HK-2 (cell line): ENCODE measurements around the gene BFAR.
A peak's percentile ranks its signal among the peaks of the same experiment; 100 is the strongest.
"Not testable (repeated sequence)": the region's sequence is repeated elsewhere in the genome, so short reads cannot be mapped to it uniquely, and the experiment has no call there.

Source experiments
- DNase-seq: peaks from one replicate; pipeline ENCODE4 v3.0.0-alpha.2; 2018; ENCODE audit not compliant: unreplicated experiment

Gene BFAR

GRCh38 chr16:14635395-14636165, 2.8 kb downstream of the BFAR start:
- DNase-seq = no peak

DNA sequence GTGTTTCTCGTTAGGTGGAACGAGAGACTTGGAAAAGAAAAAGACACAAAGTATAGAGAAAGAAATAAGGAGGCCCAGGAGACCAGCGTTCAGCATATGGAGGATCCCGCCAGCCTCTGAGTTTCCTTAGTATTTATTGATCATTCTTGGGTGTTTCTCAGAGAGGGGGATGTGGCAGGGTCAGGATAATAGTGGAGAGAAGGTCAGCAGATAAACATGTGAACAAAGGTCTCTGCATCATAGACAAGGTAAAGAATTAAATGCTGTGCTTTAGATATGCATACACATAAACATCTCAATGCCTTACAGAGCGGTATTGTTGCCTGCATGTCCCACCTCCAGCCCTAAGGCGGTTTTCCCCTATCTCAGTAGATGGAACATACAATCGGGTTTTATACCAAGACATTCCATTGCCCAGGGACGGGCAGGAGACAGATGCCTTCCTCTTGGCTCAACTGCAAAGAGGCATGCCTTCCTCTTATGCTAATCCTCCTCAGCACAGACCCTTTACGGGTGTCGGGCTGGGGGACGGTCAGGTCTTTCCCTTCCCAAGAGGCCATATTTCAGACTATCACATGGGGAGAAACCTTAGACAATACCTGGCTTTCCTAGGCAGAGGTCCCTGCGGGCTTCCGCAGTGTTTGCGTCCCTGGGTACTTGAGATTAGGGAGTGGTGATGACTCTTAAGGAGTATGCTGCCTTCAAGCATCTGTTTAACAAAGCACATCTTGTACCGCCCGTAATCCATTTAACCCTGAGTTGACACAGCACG, 3.6 kb downstream of the BFAR start:
- DNase-seq = peak; percentile 12

GRCh38 chr16:14636951-14637240, 4.1 kb downstream of the BFAR start:
- not testable (repeated sequence) for DNase-seq

DNA sequence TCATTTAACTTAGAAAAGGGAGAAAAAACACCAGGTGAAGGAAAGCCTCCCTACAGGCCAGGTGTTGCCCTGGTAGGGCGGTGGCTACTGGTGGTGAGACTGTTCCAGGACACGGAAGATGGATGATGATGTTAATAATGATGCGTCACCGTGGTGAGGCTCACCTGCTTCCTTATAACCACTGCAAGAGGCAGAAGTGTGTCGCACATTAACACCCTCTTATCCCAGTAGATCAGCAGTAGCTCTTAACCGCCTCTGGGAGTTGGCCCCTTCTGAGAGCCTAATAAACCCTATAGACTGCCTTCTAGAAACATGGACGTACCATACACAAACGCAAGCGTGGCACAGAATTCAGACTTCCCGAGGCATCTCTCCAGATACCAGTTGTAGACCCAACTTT, 7.8 kb downstream of the BFAR start:
- DNase-seq = no peak

DNA sequence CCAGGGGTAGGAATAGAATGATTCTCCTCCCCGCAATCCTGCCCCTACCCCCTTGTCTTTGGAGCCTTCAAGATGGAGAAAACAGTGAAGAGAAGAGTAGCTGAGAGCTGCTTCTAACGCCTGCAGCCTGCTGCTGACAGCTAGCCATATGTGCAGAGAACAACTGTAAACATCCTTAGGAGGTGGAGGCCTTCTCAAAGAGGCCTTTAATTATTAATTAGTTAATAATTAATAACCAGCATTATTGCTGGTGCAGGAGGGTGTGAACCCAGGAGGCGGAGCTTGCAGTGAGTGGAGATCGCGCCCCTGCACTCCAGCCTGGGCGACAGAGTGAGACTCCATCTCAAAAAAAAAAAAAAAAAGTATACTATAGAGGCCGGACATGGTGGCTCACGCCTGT, 8.5 kb downstream of the BFAR start:
- no peak for DNase-seq

DNA sequence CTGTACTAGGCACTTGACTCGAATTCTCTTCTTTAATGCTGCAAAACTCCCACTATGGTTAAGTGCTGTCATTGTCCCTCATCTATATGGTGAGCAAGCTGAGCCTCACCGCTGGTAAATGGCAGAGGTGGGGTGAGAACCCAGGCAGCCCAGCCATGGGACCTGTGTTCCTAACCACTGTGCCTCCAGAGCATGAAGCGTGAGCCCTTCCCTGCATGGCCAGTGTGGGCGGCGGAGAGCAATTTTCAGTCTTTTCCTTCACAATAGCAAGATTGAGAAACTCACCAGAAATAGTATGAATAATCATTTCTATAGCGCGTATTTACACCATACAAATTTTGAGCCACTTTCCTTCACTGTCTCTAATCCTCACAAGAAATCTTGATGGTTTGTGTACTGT, 9.2 kb downstream of the BFAR start:
- DNase-seq = no peak

- DNase-seq = no peak
Observed at GRCh38 chr16:14649816-14650215, 17.1 kb downstream of the BFAR start.

DNA sequence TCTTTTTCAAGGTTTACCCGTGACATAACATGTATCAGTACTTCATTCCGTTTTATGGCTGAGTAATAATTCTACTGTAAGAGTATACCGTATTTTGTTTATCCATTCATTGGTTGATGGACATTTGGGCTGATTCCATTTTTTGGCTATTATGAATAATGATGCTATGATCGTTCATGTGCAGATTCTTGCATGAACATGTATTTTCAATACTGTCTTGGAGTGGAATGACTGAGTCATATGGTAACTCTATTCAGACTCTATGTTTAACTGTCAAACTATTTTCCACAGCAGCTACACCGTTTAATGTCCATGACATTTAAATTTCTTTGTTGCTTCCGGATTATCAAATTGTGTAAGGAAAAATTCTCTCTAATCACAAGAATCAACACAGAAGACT, 17.9 kb downstream of the BFAR start:
- DNase-seq = no peak

GRCh38 chr16:14652726-14653125, 20.0 kb downstream of the BFAR start:
- no peak for DNase-seq

DNA sequence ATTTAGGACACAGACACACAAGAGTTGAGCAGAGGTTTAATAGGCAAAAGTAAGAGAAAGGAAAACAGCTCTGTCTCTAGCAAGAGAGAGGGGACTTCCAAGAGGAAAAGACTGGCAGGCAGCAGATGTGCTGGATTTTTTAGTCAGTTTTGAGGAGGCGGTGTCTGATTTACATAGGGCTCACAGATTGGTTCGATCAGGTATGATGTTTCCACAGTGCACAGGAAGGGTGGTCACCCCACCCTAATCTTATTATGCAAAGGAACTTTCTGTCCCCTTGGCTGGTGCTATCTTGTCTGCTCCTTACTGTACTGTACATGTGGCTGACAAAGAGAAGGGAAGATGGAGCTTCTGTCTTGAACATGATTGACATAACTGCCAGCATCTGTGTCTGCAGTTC, 25.3 kb downstream of the BFAR start:
- DNase-seq = no peak

DNA sequence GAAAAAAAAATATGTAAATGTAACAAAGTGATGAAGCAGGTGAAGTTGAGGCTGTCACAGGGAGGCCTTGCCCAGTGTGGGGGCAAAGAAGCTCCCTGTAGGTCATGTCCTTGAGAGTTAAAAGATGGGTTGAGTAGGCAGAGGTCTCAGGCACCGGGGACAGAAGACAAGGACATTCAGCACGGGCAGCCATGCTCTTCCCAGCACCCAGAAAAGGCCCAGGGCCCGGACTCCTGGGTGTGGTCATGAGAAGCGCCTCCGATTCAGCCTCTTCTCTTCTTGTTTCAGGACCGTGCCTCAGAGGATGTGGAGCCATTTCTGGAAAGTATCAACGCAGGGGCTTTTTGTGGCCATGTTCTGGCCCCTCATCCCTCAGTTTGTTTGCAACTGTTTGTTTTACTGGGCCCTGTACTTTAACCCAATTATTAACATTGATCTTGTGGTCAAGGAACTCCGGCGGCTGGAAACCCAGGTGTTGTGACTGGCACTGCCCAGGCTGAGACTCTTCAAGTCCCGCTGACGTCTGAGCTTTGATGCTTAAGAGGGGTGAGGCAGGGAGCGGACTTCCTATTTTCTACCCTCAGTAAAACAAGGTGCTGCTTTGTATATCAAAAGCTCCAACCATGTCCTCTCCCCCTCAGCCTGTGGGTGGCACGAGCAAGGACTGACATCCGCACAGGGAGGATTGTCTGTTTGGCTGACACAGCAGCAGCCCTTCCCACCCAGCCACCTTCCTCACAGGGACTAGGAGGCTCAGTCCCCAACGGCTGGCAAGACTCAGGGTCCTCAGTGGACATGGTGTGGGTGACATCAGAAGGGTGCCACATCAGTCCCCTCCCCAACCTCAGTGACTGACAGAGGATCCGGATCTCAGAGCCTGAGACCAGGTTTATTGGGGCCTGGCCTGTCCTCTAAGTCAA, 34.9 kb downstream of the BFAR start:
- no peak for DNase-seq

- DNase-seq = no peak
Observed at GRCh38 chr16:14668556-14669223, 35.9 kb downstream of the BFAR start.

GRCh38 chr16:14669776-14670175, 37.0 kb downstream of the BFAR start:
- DNase-seq = no peak

GRCh38 chr16:14672403-14672971, 39.7 kb downstream of the BFAR start:
- no peak for DNase-seq

- DNase-seq = no peak
Observed at GRCh38 chr16:14676633-14677032, 43.9 kb downstream of the BFAR start.

DNA sequence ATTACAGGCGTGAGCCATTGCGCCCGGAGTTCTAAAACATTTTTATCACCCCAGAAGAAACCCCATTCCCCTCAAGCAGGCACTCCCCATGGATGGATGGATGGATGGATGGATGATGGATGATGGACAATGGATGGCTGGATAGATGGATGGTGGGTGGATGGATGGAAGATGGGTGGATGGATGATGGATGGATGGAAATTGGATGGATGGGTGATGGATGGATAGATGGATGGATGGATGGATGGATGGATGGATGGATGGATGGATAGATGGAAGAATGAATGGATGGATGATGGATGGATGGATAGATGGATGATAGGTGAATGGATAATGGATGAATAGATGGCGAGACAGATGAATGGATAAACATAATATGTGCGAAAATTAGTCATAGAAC, 44.9 kb downstream of the BFAR start:
- no peak for DNase-seq

- DNase-seq = no peak
Observed at GRCh38 chr16:14678748-14679497, 46.2 kb downstream of the BFAR start.

DNA sequence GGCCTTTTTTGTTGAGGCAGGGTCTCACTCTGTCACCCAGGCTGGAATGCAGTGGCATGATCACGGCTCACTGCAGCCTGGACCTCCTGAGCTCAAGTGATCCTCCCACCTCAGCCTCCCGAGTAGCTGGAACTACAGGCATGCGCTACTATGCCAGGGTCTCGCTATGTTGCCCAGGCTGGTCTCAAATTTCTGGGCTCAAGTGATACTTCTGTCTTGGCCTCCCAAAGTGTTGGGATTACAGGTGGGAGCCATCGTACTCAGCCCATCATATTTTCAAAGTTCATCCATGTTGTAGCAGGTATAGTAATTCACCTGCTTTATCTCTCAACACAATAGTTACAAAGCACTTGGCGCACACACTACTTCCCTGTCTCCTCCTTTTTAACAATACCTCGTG, 47.6 kb downstream of the BFAR start:
- DNase-seq = not testable (repeated sequence)

- DNase-seq = no peak
Observed at GRCh38 chr16:14681115-14681514, 48.4 kb downstream of the BFAR start.

DNA sequence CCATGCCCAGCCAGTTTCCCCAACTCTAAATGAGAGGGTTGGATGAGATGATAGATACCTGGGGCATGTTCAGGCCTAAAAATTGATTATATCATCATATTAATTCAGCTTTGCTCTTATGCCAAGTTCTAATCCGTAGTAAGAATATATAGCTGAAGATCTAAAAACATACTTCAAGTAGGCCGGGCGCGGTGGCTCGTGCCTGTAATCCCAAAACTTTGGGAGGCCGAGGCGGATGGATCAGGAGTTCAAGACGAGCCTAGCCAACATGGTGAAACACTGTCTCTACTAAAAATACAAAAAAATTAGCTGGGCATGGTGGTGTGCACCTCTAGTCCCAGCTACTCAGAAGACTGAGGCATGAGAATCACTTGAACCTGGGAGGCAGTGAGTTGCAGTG, 49.4 kb downstream of the BFAR start:
- no peak for DNase-seq
